Measurements from ENCODE around the gene NEUROD1.

DNA sequence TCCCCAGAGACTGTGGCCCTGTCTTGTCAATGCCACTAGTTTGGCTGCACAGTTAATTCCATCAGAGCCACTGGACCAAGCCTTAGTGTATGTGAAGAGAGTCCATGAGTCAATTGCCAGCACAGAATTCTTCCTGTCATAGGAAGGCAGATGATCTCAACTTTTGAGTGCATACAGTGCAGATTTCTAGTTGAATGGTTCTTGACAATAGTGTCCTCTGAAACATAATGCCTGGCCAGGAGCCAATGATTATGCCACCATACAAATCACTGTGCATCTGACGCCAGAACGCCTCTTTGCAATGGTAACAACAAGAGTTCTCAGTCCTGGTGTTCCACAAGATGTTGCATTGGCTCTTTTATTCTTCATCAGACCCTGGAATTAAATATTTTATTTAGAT, 7.1 kb downstream of the NEUROD1 start:
- TF ChIP-seq, protein P1, sequence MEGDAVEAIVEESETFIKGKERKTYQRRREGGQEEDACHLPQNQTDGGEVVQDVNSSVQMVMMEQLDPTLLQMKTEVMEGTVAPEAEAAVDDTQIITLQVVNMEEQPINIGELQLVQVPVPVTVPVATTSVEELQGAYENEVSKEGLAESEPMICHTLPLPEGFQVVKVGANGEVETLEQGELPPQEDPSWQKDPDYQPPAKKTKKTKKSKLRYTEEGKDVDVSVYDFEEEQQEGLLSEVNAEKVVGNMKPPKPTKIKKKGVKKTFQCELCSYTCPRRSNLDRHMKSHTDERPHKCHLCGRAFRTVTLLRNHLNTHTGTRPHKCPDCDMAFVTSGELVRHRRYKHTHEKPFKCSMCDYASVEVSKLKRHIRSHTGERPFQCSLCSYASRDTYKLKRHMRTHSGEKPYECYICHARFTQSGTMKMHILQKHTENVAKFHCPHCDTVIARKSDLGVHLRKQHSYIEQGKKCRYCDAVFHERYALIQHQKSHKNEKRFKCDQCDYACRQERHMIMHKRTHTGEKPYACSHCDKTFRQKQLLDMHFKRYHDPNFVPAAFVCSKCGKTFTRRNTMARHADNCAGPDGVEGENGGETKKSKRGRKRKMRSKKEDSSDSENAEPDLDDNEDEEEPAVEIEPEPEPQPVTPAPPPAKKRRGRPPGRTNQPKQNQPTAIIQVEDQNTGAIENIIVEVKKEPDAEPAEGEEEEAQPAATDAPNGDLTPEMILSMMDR (IDR thresholded peaks at IDR 0.05; ENCODE audit: poor library complexity), result no peak
- TF ChIP-seq EZH2phosphoT487 (IDR thresholded peaks at IDR 0.05; ENCODE audit: low read depth, severe bottlenecking, unreplicated experiment) (no peak), EZH2 (IDR thresholded peaks at IDR 0.05; ENCODE audit: borderline replicate concordance) (no peak)
